Upper lobe of left lung (tissue), 4 donors: ENCODE measurements around the gene KCNIP1.

Experiments
- POLR2A ChIP-seq, 4 donors: fragments of 450-650 bp; IDR thresholded peaks; one replicate each; pipeline ENCODE4 v1.5.1; 2016 to 2017; ENCODE audit warnings: antibody characterized with exemption in 4 of 4, mild to moderate bottlenecking in 2 of 4
- POLR2AphosphoS5 ChIP-seq, 2 donors: sonication (generic); formaldehyde crosslinking; IDR thresholded peaks; one replicate each; pipeline ENCODE4 v1.5.1; 2017; ENCODE audit warnings: antibody characterized with exemption in 2 of 2
- TF ChIP-seq, protein P1 (sequence below), 6 experiments: fragments of 450-650 bp in 4 of 6; fragments of 200-600 bp in 2 of 6; sonication (generic) in 2 of 6; IDR thresholded peaks; one replicate each; pipeline ENCODE4 v1.5.1; 2016 to 2019; ENCODE audit warnings: antibody characterized with exemption in 6 of 6

GRCh38 chr5:170681013-170681433, 177.2 kb downstream of the KCNIP1 start:
- TF ChIP-seq POLR2AphosphoS5 (IDR thresholded peaks at IDR 0.05) = no peak
- TF ChIP-seq POLR2A (IDR thresholded peaks at IDR 0.05) = no peak
- TF ChIP-seq, protein P1, sequence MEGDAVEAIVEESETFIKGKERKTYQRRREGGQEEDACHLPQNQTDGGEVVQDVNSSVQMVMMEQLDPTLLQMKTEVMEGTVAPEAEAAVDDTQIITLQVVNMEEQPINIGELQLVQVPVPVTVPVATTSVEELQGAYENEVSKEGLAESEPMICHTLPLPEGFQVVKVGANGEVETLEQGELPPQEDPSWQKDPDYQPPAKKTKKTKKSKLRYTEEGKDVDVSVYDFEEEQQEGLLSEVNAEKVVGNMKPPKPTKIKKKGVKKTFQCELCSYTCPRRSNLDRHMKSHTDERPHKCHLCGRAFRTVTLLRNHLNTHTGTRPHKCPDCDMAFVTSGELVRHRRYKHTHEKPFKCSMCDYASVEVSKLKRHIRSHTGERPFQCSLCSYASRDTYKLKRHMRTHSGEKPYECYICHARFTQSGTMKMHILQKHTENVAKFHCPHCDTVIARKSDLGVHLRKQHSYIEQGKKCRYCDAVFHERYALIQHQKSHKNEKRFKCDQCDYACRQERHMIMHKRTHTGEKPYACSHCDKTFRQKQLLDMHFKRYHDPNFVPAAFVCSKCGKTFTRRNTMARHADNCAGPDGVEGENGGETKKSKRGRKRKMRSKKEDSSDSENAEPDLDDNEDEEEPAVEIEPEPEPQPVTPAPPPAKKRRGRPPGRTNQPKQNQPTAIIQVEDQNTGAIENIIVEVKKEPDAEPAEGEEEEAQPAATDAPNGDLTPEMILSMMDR (IDR thresholded peaks at IDR 0.05) = no peak
